ENCODE data around the gene REEP6.
"Not testable (repeated sequence)": the region's sequence is repeated elsewhere in the genome, so short reads cannot be mapped to it uniquely, and the experiment has no call there.

Gene REEP6

GRCh38 chr19:1532003-1532402, 41.0 kb downstream of the REEP6 start:
- DNase-seq (ENCODE audit: low read depth): no peak
- H3K4me3 ChIP-seq (ENCODE audit: low read length): no peak overlapping the region
- no peak for TF ChIP-seq CTCF (conservative IDR thresholded peaks at IDR 0.05; ENCODE audit: low read length)

GRCh38 chr19:1533510-1534150, 42.6 kb downstream of the REEP6 start:
- H3K4me3 ChIP-seq (ENCODE audit: low read length): no peak overlapping the region
- TF ChIP-seq CTCF (conservative IDR thresholded peaks at IDR 0.05; ENCODE audit: low read length): no peak
- DNase-seq (ENCODE audit: low read depth): no peak

- H3K4me3 ChIP-seq (ENCODE audit: low read length): no peak overlapping the region
- DNase-seq (ENCODE audit: low read depth): no peak
- no peak for TF ChIP-seq CTCF (conservative IDR thresholded peaks at IDR 0.05; ENCODE audit: low read length)
Observed at GRCh38 chr19:1534972-1535371, 44.0 kb downstream of the REEP6 start.

GRCh38 chr19:1535699-1536098, 44.7 kb downstream of the REEP6 start:
- not testable (repeated sequence) for H3K4me3 ChIP-seq (ENCODE audit: low read length); DNase-seq (ENCODE audit: low read depth)

- H3K4me3 ChIP-seq (ENCODE audit: low read length): no peak overlapping the region; the same call in 1 of the 2 replicates
- DNase-seq (ENCODE audit: low read depth): no peak
- TF ChIP-seq CTCF (conservative IDR thresholded peaks at IDR 0.05; ENCODE audit: low read length): no peak
Observed at GRCh38 chr19:1538978-1539377, 48.0 kb downstream of the REEP6 start.

- not testable (repeated sequence) for H3K4me3 ChIP-seq (ENCODE audit: low read length); DNase-seq (ENCODE audit: low read depth)
Observed at GRCh38 chr19:1539749-1540148, 48.8 kb downstream of the REEP6 start.

- H3K4me3 ChIP-seq (ENCODE audit: low read length): no peak overlapping the region
- no peak for DNase-seq (ENCODE audit: low read depth)
- TF ChIP-seq CTCF (conservative IDR thresholded peaks at IDR 0.05; ENCODE audit: low read length): no peak
Observed at GRCh38 chr19:1540365-1540925, 49.5 kb downstream of the REEP6 start.
